ENCODE data around the gene PHF20.
"Not testable (repeated sequence)": the region's sequence is repeated elsewhere in the genome, so short reads cannot be mapped to it uniquely, and the experiment has no call there.

PHF20 gene

GRCh38 chr20:35954200-35954906, 182.5 kb downstream of the PHF20 start, which contains the start of gene SCAND1:
Gene SCAND1, minus strand, starts transcription at chr20:35954502. Its CDS starts 218 bp downstream, at chr20:35954284.
- intact Hi-C loops (cut with DNase I): loop anchor here (10.0 kb wide), 1 partner anchor 110 kb away; no protein-coding TSS in a partner anchor

GRCh38 chr20:35954907-35955251, 183.1 kb downstream of the PHF20 start:
- DNase-seq: no peak
- intact Hi-C loops (cut with DNase I): loop anchor here (10.0 kb wide), 1 partner anchor 110 kb away; no protein-coding TSS in a partner anchor

More at GRCh38 chr20:35954200-35954906, 182.5 kb downstream of the PHF20 start, which contains the start of gene SCAND1:
- DNase-seq: peak; percentile 86 to 99 (median 94)

- DNase-seq: no peak
- intact Hi-C loops (cut with DNase I): loop anchor here (10.0 kb wide), 1 partner anchor 108 kb away; no protein-coding TSS in a partner anchor
These were observed 184.8 kb downstream of the PHF20 start for GRCh38 chr20:35956616-35957015.

- intact Hi-C loops (cut with DNase I): loop anchor here (10.0 kb wide), 1 partner anchor 106 kb away; no protein-coding TSS in a partner anchor
- not testable (repeated sequence) for DNase-seq
These were observed 187.5 kb downstream of the PHF20 start for GRCh38 chr20:35959291-35959690.

- DNase-seq: no peak
- intact Hi-C loops (cut with DNase I): no loop called here
These were observed 192.1 kb downstream of the PHF20 start for GRCh38 chr20:35963878-35964277.

GRCh38 chr20:35967979-35968640, 196.3 kb downstream of the PHF20 start, which contains the start of gene CNBD2:
Gene CNBD2, plus strand, starts transcription at chr20:35968590. Its CDS starts 173 bp downstream, at chr20:35968763.
- DNase-seq: no peak
- intact Hi-C loops (cut with DNase I): no loop called here

GRCh38 chr20:35968930-35969329, 197.1 kb downstream of the PHF20 start:
- intact Hi-C loops (cut with DNase I): no loop called here
- no peak for DNase-seq

- intact Hi-C loops (cut with DNase I): no loop called here
- no peak for DNase-seq
These were observed 200.2 kb downstream of the PHF20 start for GRCh38 chr20:35971981-35972380.

GRCh38 chr20:35972462-35972861, 200.6 kb downstream of the PHF20 start:
- no peak for DNase-seq
- intact Hi-C loops (cut with DNase I): no loop called here

- DNase-seq: no peak
- intact Hi-C loops (cut with DNase I): no loop called here
These were observed 202.4 kb downstream of the PHF20 start for GRCh38 chr20:35974256-35974655.

GRCh38 chr20:35975576-35976373, 204.0 kb downstream of the PHF20 start:
- intact Hi-C loops (cut with DNase I): no loop called here
- DNase-seq: no peak

- no peak for DNase-seq
- intact Hi-C loops (cut with DNase I): no loop called here
These were observed 206.3 kb downstream of the PHF20 start for GRCh38 chr20:35978041-35978513.

GRCh38 chr20:35979544-35979943, 207.7 kb downstream of the PHF20 start:
- intact Hi-C loops (cut with DNase I): no loop called here
- DNase-seq: no peak

- intact Hi-C loops (cut with DNase I): no loop called here
- no peak for DNase-seq
These were observed 210.2 kb downstream of the PHF20 start for GRCh38 chr20:35981969-35982368.

GRCh38 chr20:35984382-35984781, 212.6 kb downstream of the PHF20 start:
- DNase-seq: no peak
- intact Hi-C loops (cut with DNase I): no loop called here

- intact Hi-C loops (cut with DNase I): no loop called here
- no peak for DNase-seq
These were observed 214.0 kb downstream of the PHF20 start for GRCh38 chr20:35985806-35986205.

- no peak for DNase-seq
These were observed 217.2 kb downstream of the PHF20 start for GRCh38 chr20:35988910-35989463.

GRCh38 chr20:35991142-35991771, 219.4 kb downstream of the PHF20 start:
- intact Hi-C loops (cut with DNase I): loop anchor here (5.0 to 10.0 kb wide), 2 partner anchors 161 to 204 kb away; partner anchors contain the start of gene EPB41L1
- peak in 1 of 10 donors; percentile 12 for DNase-seq

More at GRCh38 chr20:35988910-35989463, 217.2 kb downstream of the PHF20 start:
- intact Hi-C loops (cut with DNase I): no loop called here

- intact Hi-C loops (cut with DNase I): loop anchor here (5.0 to 10.0 kb wide), 2 partner anchors 159 to 202 kb away; partner anchors contain the start of gene EPB41L1
- peak in 8 of 10 donors; percentile 12 to 90 (median 36) for DNase-seq
These were observed 221.0 kb downstream of the PHF20 start for GRCh38 chr20:35992713-35993335.

All from posterior cingulate gyrus (tissue), 11 donors.